Thyroid gland (tissue), 4 donors: ENCODE data around the gene JAKMIP1. TPM values are rescaled to one million over a fixed set of nuclear protein-coding genes. Genes with fewer than 3 reads are reported as not detected.

ENCODE experiments used
- DNase-seq, 2 donors: peaks; one replicate each; pipeline ENCODE4 v3.0.0-alpha.2; 2019
- H3K27ac ChIP-seq, 3 donors: fragments of 200-600 bp; sonication (generic); 1 replicate in 2 of 3; 2 replicates in 1 of 3; pipeline ENCODE4 v1.5.1; 2016 to 2019; ENCODE audit warnings: mild to moderate bottlenecking in 1 of 3, moderate library complexity in 1 of 3
- H3K27me3 ChIP-seq: fragments of 200-600 bp; sonication (generic); one replicate; pipeline ENCODE4 v1.5.1; 2019
- H3K36me3 ChIP-seq, 2 donors: fragments of 200-600 bp; sonication (generic); one replicate each; pipeline ENCODE4 v1.5.1; 2016 to 2019
- H3K4me1 ChIP-seq, 2 donors: fragments of 200-600 bp; sonication (generic); one replicate each; pipeline ENCODE4 v1.5.1; 2017 to 2019
- H3K4me3 ChIP-seq, 3 donors: fragments of 200-600 bp; sonication (generic); replicated peaks in 1 of 3; 1 replicate in 2 of 3; 2 replicates in 1 of 3; pipeline ENCODE4 v1.5.1; 2016; ENCODE audit warnings: mild to moderate bottlenecking in 1 of 3
- H3K9me3 ChIP-seq: fragments of 200-600 bp; sonication (generic); one replicate; pipeline ENCODE4 v1.5.1; 2017
- POLR2A ChIP-seq, 2 donors: fragments of 450-650 bp; IDR thresholded peaks; one replicate each; pipeline ENCODE4 v1.6.1; 2017; ENCODE audit warnings: antibody characterized with exemption in 2 of 2, mild to moderate bottlenecking in 2 of 2, moderate library complexity in 1 of 2
- WGBS, 2 donors: methylation state at CpG; one replicate each; pipeline ENCODE4 v1.1.5; 2017; 5-methylcytosine and 5-hydroxymethylcytosine counted together
- intact Hi-C: fragments of 100-400 bp; cut with DNase I; formaldehyde crosslinking; loops from one replicate; pipeline ENCODE4 v1.15.1; 2023
- total RNA-seq, 4 donors: library from RNA; depleted of rRNA; stranded (reverse); fragments of >200 nt; gene quantifications; one replicate each; pipeline ENCODE4 v1.2.3, GENCODE V29; 2016
- TF ChIP-seq, protein P1 (sequence below), 6 experiments: fragments of 200-600 bp in 3 of 6; fragments of 450-650 bp in 3 of 6; sonication (generic) in 3 of 6; IDR thresholded peaks; one replicate each; pipeline ENCODE4 v1.5.1; 2016 to 2019; ENCODE audit warnings: antibody characterized with exemption in 6 of 6, mild to moderate bottlenecking in 2 of 6, inconsistent platforms in 1 of 6, moderate library complexity in 1 of 6

Gene JAKMIP1
- total RNA-seq, 4 donors from 2014 or later = 0.67 to 1.9 (median 1.1) TPM

DNA sequence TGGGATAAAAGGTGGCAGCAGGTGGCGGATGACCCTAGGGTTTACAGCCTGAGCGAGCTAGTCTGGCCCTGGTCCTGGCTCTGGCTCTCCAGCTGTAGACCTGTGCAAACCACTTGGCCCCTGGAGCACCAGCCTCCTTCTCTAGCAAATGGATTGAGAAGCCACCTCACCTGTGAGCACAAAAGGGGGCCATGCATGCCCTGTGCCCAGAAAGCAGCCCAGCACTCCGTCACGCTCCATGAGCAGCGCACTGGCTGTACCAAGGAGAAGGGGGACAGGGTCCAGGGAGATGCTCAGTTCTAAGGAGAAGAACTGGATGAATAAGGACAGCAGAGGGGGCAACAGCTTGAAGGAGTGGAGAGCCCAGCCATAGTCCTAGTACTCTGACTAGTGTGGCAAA, 135.2 kb downstream of the JAKMIP1 start:
- WGBS, 2 donors = 40 to 49% methylated on average over 5 of the region's 5 CpGs
- intact Hi-C loops = no loop called here
- Histone ChIP-seq H3K9me3 (no peaks in the 10 kb centered on the region), H3K4me1 (peaks cover 24 to 31% of the 10 kb centered on the region in 2 donors), H3K36me3 (no peaks in the 10 kb centered on the region), H3K27me3 (no peaks in the 10 kb centered on the region), H3K4me3 (no peak overlapping the region), H3K27ac (peak overlapping the region; percentile 72 to 82 (median 80))
- DNase-seq = peak; percentile 89 to 90
- TF ChIP-seq, protein P1, sequence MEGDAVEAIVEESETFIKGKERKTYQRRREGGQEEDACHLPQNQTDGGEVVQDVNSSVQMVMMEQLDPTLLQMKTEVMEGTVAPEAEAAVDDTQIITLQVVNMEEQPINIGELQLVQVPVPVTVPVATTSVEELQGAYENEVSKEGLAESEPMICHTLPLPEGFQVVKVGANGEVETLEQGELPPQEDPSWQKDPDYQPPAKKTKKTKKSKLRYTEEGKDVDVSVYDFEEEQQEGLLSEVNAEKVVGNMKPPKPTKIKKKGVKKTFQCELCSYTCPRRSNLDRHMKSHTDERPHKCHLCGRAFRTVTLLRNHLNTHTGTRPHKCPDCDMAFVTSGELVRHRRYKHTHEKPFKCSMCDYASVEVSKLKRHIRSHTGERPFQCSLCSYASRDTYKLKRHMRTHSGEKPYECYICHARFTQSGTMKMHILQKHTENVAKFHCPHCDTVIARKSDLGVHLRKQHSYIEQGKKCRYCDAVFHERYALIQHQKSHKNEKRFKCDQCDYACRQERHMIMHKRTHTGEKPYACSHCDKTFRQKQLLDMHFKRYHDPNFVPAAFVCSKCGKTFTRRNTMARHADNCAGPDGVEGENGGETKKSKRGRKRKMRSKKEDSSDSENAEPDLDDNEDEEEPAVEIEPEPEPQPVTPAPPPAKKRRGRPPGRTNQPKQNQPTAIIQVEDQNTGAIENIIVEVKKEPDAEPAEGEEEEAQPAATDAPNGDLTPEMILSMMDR (IDR thresholded peaks at IDR 0.05) = no peak
- TF ChIP-seq POLR2A (IDR thresholded peaks at IDR 0.05) = peak in 1 of 2 donors; percentile 43

- intact Hi-C loops = no loop called here
- WGBS, 2 donors = 86 to 91% methylated on average over 4 to 7 of the region's 7 CpGs
- peak overlapping the region; percentile 72 to 82 (median 80) for H3K27ac ChIP-seq
- no peaks in the 10 kb centered on the region for H3K36me3 ChIP-seq
- no peak overlapping the region for H3K4me3 ChIP-seq
- H3K9me3 ChIP-seq = no peaks in the 10 kb centered on the region
- no peaks in the 10 kb centered on the region for H3K27me3 ChIP-seq
- TF ChIP-seq, protein P1 (IDR thresholded peaks at IDR 0.05) = no peak
- TF ChIP-seq POLR2A (IDR thresholded peaks at IDR 0.05) = no peak
- peaks cover 24 to 31% of the 10 kb centered on the region in 2 donors for H3K4me1 ChIP-seq
- DNase-seq = no peak
Observed at GRCh38 chr4:6064383-6064782, 136.0 kb downstream of the JAKMIP1 start.

GRCh38 chr4:6063684-6064083, 136.7 kb downstream of the JAKMIP1 start:
- 94 to 95% methylated on average over 8 to 10 of the region's 10 CpGs for WGBS, 2 donors
- DNase-seq = no peak
- Histone ChIP-seq H3K27ac (peak overlapping the region; percentile 72 to 82 (median 80)), H3K9me3 (no peaks in the 10 kb centered on the region), H3K4me3 (no peak overlapping the region), H3K4me1 (peaks cover 24 to 31% of the 10 kb centered on the region in 2 donors), H3K36me3 (no peaks in the 10 kb centered on the region), H3K27me3 (no peaks in the 10 kb centered on the region)
- TF ChIP-seq, protein P1 (IDR thresholded peaks at IDR 0.05) = no peak
- no peak for TF ChIP-seq POLR2A (IDR thresholded peaks at IDR 0.05)
- intact Hi-C loops = no loop called here

- intact Hi-C loops = no loop called here
- H3K36me3 ChIP-seq = no peaks in the 10 kb centered on the region
- H3K4me1 ChIP-seq = peaks cover 24 to 31% of the 10 kb centered on the region in 2 donors
- TF ChIP-seq, protein P1 (IDR thresholded peaks at IDR 0.05) = no peak
- no peak for TF ChIP-seq POLR2A (IDR thresholded peaks at IDR 0.05)
- no peaks in the 10 kb centered on the region for H3K27me3 ChIP-seq
- no peaks in the 10 kb centered on the region for H3K9me3 ChIP-seq
- DNase-seq = no peak
- no peak overlapping the region for H3K27ac ChIP-seq
- H3K4me3 ChIP-seq = no peak overlapping the region
- WGBS, 2 donors = 90 to 94% methylated on average over 12 of the region's 12 CpGs
Observed at GRCh38 chr4:6062133-6062532, 138.2 kb downstream of the JAKMIP1 start.

DNA sequence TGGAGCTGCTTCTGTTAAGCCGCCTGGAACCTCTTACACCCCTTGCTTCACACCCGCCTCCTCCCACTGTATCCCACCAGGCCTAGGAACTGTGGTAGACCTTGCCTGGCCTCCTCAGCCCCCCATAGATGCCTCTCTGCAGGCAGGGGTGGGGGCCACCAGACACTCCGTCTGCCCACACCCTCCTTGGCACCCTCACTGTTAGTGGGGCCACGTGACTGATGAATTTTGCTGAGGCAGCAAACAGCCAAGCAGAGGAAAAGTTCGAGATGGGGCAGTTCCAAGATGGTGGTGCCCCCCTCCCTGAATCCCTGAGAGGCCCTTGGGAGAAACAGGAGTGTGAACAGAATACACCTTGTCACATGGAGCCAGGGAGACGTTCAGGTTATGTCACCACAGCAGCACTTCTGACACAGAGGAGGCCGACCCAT, 141.0 kb downstream of the JAKMIP1 start:
- H3K27me3 ChIP-seq = no peaks in the 10 kb centered on the region
- 82 to 100% methylated on average over 5 to 6 of the region's 7 CpGs for WGBS, 2 donors
- intact Hi-C loops = no loop called here
- no peaks in the 10 kb centered on the region for H3K9me3 ChIP-seq
- no peaks in the 10 kb centered on the region for H3K36me3 ChIP-seq
- no peak overlapping the region for H3K4me3 ChIP-seq
- no peak overlapping the region for H3K27ac ChIP-seq
- no peak for DNase-seq
- H3K4me1 ChIP-seq = peaks cover under 1 to 7% of the 10 kb centered on the region in 2 donors
- TF ChIP-seq, protein P1 (IDR thresholded peaks at IDR 0.05) = no peak
- no peak for TF ChIP-seq POLR2A (IDR thresholded peaks at IDR 0.05)
